NOMO-1 treated with DMSO at 0.1 percent for 48 hours (cell line): ENCODE results near the gene TBRG4.

ENCODE experiments used
- DNase-seq: peaks from one replicate; lab custom pipeline; 2025; ENCODE audit not compliant: unreplicated experiment; lab: John Stamatoyannopoulos, UW

The TBRG4 gene

GRCh38 chr7:45092100-45092930 lies 19.2 kb downstream of the TBRG4 start:
- no peak for DNase-seq

DNA sequence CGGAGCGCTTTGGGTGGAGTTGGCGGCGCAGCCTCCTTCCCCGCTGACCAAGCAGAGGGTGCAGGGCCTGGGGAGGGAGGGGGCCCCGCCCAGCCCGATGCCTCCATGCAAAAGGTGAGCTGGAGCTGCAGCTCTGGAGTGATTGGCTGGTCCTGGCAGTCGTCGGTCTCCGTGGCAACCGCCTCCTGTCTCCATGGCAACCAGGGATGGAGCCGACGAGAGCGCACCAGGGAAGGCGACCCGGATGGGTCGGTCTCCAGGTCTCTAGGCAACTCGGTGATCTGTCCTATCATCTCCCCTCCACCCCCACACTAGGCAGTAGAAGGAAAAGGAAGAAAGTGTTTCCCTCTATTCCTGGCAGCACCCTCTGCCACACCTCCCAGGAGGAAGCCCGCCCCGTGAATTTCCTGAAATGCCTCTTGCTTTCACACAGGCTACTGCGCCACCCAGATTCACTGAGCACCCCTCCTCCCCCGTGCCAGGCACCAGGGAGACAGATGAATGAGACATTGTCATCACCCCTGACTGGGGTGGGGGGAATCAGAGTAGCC lies 22.1 kb downstream of the TBRG4 start:
- DNase-seq = no peak

- no peak for DNase-seq
These were observed 22.6 kb downstream of the TBRG4 start, which contains the start of gene NACAD for GRCh38 chr7:45088821-45089340. Gene NACAD, minus strand, starts transcription at chr7:45088969. Its CDS starts 75 bp downstream, at chr7:45088894.

DNA sequence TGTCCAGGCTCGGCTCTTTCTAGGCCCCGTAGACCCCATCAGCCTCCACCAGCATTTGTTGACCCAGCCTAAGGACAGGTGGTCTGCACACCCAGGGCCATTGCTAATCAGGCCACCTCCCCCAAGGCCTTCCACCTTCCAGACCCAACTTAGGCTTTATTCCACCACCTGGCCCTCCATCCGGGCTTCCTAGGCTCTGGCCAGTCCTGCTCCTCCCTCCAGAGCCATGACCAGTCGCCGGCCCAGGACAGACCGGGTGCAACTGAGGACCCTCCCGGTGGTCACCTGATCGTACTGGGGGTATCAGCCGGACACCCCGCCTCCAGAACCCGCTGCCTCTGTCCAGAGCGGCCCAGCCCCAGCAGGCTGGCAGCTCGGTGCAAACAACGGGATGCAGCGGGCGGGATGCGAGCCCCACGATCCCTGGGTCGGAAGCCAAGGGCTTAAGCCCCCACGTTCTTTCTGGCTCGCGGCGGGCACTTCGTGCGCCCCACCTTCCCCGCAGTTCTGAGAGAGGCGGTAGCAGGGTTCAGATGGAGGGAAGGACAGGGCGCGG lies 23.3 kb downstream of the TBRG4 start:
- DNase-seq = no peak

- no peak for DNase-seq
These were observed 24.0 kb downstream of the TBRG4 start for GRCh38 chr7:45087301-45088145.

GRCh38 chr7:45086331-45087065 lies 25.0 kb downstream of the TBRG4 start:
- DNase-seq = no peak

DNA sequence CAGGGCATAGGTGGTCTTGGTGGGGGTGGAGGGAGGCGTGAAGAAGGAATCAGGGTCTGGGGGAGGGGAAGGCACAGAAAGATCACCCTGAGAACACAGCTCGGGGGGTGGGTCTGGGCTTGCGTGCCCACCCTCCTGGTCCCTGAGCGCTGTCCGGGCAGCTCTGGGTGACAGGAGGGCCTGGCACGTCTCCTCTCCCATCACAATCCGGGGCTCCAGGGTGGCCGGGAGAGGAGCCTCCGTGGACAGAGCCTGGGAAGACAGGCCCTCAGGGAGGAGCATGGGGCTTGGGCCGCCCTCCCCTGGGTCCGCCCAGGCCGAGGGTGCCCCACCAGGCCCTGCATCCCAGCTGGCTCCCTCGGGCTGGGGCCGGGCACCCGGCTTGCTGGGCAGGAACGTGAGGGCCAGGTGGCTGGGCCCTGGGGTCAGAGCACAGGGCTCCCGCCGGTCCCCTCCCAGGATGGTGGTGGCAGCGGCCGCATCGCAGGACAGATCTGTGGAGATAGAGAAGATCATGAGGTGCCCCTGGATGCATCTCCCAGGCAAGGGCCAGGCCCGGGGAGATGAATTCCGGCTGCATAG lies 25.8 kb downstream of the TBRG4 start:
- DNase-seq = no peak

GRCh38 chr7:45084901-45085618 lies 26.4 kb downstream of the TBRG4 start:
- no peak for DNase-seq

GRCh38 chr7:45084336-45084735 lies 27.2 kb downstream of the TBRG4 start:
- DNase-seq = no peak

DNA sequence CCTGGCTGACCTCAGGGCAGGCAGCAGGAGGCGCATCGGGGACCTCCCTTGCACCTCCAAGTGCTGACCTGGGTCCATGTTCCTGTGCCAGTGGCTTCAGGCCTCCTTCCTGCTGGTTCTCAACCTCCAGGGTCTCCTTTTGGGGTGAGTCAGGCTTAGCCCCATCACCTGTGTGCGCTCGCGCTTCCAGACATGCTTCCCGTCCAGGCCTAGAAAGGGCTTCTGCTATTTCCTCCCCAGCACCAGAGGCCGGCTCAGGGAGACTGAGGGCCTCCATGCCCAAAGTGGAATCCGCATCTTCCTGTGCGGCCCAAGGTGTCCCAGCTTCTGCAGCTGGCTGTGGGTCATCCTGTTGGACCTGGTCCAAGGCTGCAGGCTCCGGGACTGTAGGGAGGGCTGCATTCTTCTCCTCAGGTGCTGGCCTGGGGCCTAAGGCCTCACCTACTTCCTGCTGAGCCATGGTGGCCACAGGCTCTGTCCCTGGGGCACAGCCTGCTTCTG lies 28.6 kb downstream of the TBRG4 start:
- no peak for DNase-seq

- no peak for DNase-seq
These were observed 29.3 kb downstream of the TBRG4 start for GRCh38 chr7:45082031-45082830.

DNA sequence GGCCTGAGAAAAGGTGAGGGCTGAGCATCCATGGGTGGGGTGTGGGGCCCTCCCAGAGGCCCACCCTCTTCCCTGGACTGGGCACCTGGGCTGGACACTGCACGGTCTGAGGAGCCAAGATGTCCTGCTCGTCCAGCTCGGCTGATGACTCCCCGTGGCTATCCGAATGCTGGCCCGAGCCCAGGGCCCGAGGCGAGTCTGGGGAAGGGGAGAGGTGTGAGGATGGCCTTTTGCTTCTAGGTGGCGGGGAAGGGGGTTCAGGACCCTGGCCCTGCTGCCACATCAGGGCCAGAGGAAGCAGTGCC lies 29.9 kb downstream of the TBRG4 start:
- DNase-seq = no peak

GRCh38 chr7:45080958-45081669 lies 30.4 kb downstream of the TBRG4 start:
- DNase-seq = no peak

GRCh38 chr7:45080265-45080957 lies 31.1 kb downstream of the TBRG4 start:
- no peak for DNase-seq

GRCh38 chr7:45078125-45078681 lies 33.3 kb downstream of the TBRG4 start:
- DNase-seq = no peak

DNA sequence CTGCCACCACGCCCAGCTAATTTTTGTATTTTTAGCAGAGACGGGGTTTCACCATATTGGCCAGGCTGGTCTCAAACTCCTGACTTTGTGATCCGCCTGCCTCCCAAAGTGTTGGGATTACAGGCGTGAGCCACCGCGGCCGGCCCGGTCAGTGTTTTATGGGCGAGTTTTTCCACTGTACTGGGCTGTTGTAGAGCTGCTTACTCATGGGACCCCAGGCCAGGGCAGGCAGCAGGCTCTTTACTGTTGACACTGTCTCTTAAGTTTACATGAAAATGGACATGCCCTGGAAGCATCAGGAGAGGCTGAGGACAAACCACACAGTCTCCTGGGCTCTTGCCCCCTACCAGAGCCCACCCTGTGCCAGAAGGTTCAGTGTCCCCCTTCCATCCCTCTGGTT lies 33.9 kb downstream of the TBRG4 start:
- no peak for DNase-seq

- no peak for DNase-seq
These were observed 34.6 kb downstream of the TBRG4 start for GRCh38 chr7:45076946-45077345.
